Stomach smooth muscle (tissue), 2 donors: Measurements from ENCODE around the gene CCDC188.

Experiments used
- H3K27ac ChIP-seq: one replicate; pipeline ENCODE4 v1.7.0; 2013; ENCODE audit warnings: mild to moderate bottlenecking, low read length, inconsistent platforms
- H3K27me3 ChIP-seq, 2 donors: one replicate each; pipeline ENCODE4 v1.7.0; 2013; ENCODE audit warnings: low read length in 2 of 2; ENCODE audit not compliant: insufficient read depth in 2 of 2, control insufficient read depth in 1 of 2
- H3K36me3 ChIP-seq, 2 donors: one replicate each; pipeline ENCODE4 v1.7.0; 2013; ENCODE audit warnings: low read length in 2 of 2; ENCODE audit not compliant: control insufficient read depth in 2 of 2, insufficient read depth in 2 of 2
- H3K4me1 ChIP-seq: one replicate; pipeline ENCODE4 v1.7.0; 2013; ENCODE audit warnings: low read length; ENCODE audit not compliant: control insufficient read depth, insufficient read depth
- H3K4me3 ChIP-seq, 2 donors: one replicate each; pipeline ENCODE4 v1.7.0; 2013; ENCODE audit warnings: low read length in 2 of 2
- H3K9ac ChIP-seq, 2 donors: one replicate each; pipeline ENCODE4 v1.7.0; 2013; ENCODE audit warnings: low read length in 2 of 2, mild to moderate bottlenecking in 1 of 2
- H3K9me3 ChIP-seq, 2 donors: one replicate each; pipeline ENCODE4 v1.7.0; 2013; ENCODE audit warnings: low read length in 2 of 2; ENCODE audit not compliant: control insufficient read depth in 2 of 2
- donor health status: healthy.
- donor health status: Pancreatic carcinoma.

The CCDC188 gene

GRCh38 chr22:20110359-20110985, 40.4 kb downstream of the CCDC188 start:
- H3K4me1 ChIP-seq = peaks cover 8% of the 10 kb centered on the region
- H3K9ac ChIP-seq = no peak overlapping the region
- H3K36me3 ChIP-seq = peaks cover 59 to 64% of the 10 kb centered on the region in 2 donors
- no peaks in the 10 kb centered on the region for H3K9me3 ChIP-seq
- H3K27me3 ChIP-seq = no peaks in the 10 kb centered on the region
- no peak overlapping the region for H3K4me3 ChIP-seq
- no peak overlapping the region for H3K27ac ChIP-seq

- peaks cover 62 to 66% of the 10 kb centered on the region in 2 donors for H3K36me3 ChIP-seq
These were observed 41.2 kb downstream of the CCDC188 start for GRCh38 chr22:20109411-20110358.

GRCh38 chr22:20108757-20109230, 42.1 kb downstream of the CCDC188 start:
- H3K27ac ChIP-seq = no peak overlapping the region
- no peaks in the 10 kb centered on the region for H3K9me3 ChIP-seq
- H3K4me1 ChIP-seq = peaks cover 2% of the 10 kb centered on the region
- no peaks in the 10 kb centered on the region for H3K27me3 ChIP-seq
- H3K4me3 ChIP-seq = no peak overlapping the region
- no peak overlapping the region for H3K9ac ChIP-seq
- H3K36me3 ChIP-seq = peaks cover 58 to 64% of the 10 kb centered on the region in 2 donors

More at GRCh38 chr22:20109411-20110358, 41.2 kb downstream of the CCDC188 start:
- H3K27ac ChIP-seq = no peak overlapping the region
- H3K4me1 ChIP-seq = peaks cover 3% of the 10 kb centered on the region
- H3K9ac ChIP-seq = no peak overlapping the region
- no peak overlapping the region for H3K4me3 ChIP-seq
- H3K9me3 ChIP-seq = no peaks in the 10 kb centered on the region
- H3K27me3 ChIP-seq = no peaks in the 10 kb centered on the region

GRCh38 chr22:20107951-20108756, 42.7 kb downstream of the CCDC188 start:
- H3K9ac ChIP-seq = no peak overlapping the region
- peaks cover 2% of the 10 kb centered on the region for H3K4me1 ChIP-seq
- no peak overlapping the region for H3K27ac ChIP-seq
- no peak overlapping the region for H3K4me3 ChIP-seq
- no peaks in the 10 kb centered on the region for H3K9me3 ChIP-seq
- no peaks in the 10 kb centered on the region for H3K27me3 ChIP-seq
- peaks cover 57 to 65% of the 10 kb centered on the region in 2 donors for H3K36me3 ChIP-seq

GRCh38 chr22:20107471-20107901, 43.4 kb downstream of the CCDC188 start:
- H3K4me3 ChIP-seq = no peak overlapping the region
- H3K27ac ChIP-seq = no peak overlapping the region
- H3K27me3 ChIP-seq = no peaks in the 10 kb centered on the region
- H3K9me3 ChIP-seq = no peaks in the 10 kb centered on the region
- H3K9ac ChIP-seq = no peak overlapping the region
- peaks cover 52 to 62% of the 10 kb centered on the region in 2 donors for H3K36me3 ChIP-seq
- H3K4me1 ChIP-seq = peaks cover 2% of the 10 kb centered on the region

GRCh38 chr22:20106849-20107237, 44.0 kb downstream of the CCDC188 start:
- peaks cover 51 to 66% of the 10 kb centered on the region in 2 donors for H3K36me3 ChIP-seq
- no peak overlapping the region for H3K9ac ChIP-seq
- H3K27ac ChIP-seq = no peak overlapping the region
- H3K4me3 ChIP-seq = no peak overlapping the region
- H3K27me3 ChIP-seq = no peaks in the 10 kb centered on the region
- peaks cover 2% of the 10 kb centered on the region for H3K4me1 ChIP-seq
- no peaks in the 10 kb centered on the region for H3K9me3 ChIP-seq

- Histone ChIP-seq H3K36me3 (peaks cover 51 to 70% of the 10 kb centered on the region in 2 donors), H3K4me3 (no peak overlapping the region), H3K9ac (no peak overlapping the region), H3K27ac (no peak overlapping the region), H3K27me3 (no peaks in the 10 kb centered on the region), H3K4me1 (no peaks in the 10 kb centered on the region), H3K9me3 (no peaks in the 10 kb centered on the region)
These were observed 44.5 kb downstream of the CCDC188 start for GRCh38 chr22:20106205-20106848.

GRCh38 chr22:20105456-20106204, 45.2 kb downstream of the CCDC188 start:
- Histone ChIP-seq H3K27ac (no peak overlapping the region), H3K27me3 (no peaks in the 10 kb centered on the region), H3K9me3 (no peaks in the 10 kb centered on the region), H3K36me3 (peaks cover 51 to 73% of the 10 kb centered on the region in 2 donors), H3K4me3 (no peak overlapping the region), H3K4me1 (no peaks in the 10 kb centered on the region), H3K9ac (no peak overlapping the region)

- peaks cover 44 to 64% of the 10 kb centered on the region in 2 donors for H3K36me3 ChIP-seq
- no peaks in the 10 kb centered on the region for H3K4me1 ChIP-seq
- no peaks in the 10 kb centered on the region for H3K27me3 ChIP-seq
- H3K9me3 ChIP-seq = no peaks in the 10 kb centered on the region
- H3K9ac ChIP-seq = no peak overlapping the region
- H3K4me3 ChIP-seq = no peak overlapping the region
- no peak overlapping the region for H3K27ac ChIP-seq
These were observed 48.6 kb downstream of the CCDC188 start for GRCh38 chr22:20102203-20102780.
